WTC11 (cell line): ENCODE results near the gene TTC33. TPM values are rescaled to one million over a fixed set of nuclear protein-coding genes. Genes with fewer than 3 reads are reported as not detected.

ENCODE experiments used
- ATAC-seq: fragments of 200-7000 bp; cut with Tn5 transposase; 2 replicates; pipeline ENCODE4 v1.10.0; 2021; ENCODE audit warnings: mild to moderate bottlenecking, moderate library complexity
- CTCF ChIA-PET: fragments of 300-600 bp; sonication (Branson Sonifier 250); formaldehyde crosslinking; loops from one replicate; lab custom pipeline; 2021; ENCODE audit warnings: antibody characterized with exemption; lab: Charles Lee
- POLR2A ChIA-PET: fragments of 350-600 bp; sonication (Branson Sonifier 250); formaldehyde crosslinking; loops from one replicate; lab custom pipeline; 2021; ENCODE audit warnings: antibody characterized with exemption; lab: Charles Lee
- DNase-seq: peaks from one replicate; pipeline ENCODE4 v3.0.0; 2021; ENCODE audit warnings: low spot score
- H3K27ac Mint-ChIP-seq: 2 replicates; pipeline ENCODE4 v1.8.0; 2021; ENCODE audit warnings: mixed read lengths
- H3K27me3 Mint-ChIP-seq: 2 replicates; pipeline ENCODE4 v1.8.0; 2021; ENCODE audit warnings: low read depth, mild to moderate bottlenecking, moderate library complexity, mixed read lengths
- H3K36me3 Mint-ChIP-seq: 2 replicates; pipeline ENCODE4 v1.8.0; 2021; ENCODE audit warnings: mixed read lengths
- H3K4me1 Mint-ChIP-seq: 2 replicates; pipeline ENCODE4 v1.8.0; 2022; ENCODE audit warnings: mixed read lengths
- H3K4me3 Mint-ChIP-seq: 2 replicates; pipeline ENCODE4 v1.8.0; 2021; ENCODE audit warnings: mild to moderate bottlenecking, moderate library complexity, mixed read lengths
- H3K9me3 Mint-ChIP-seq: 2 replicates; pipeline ENCODE4 v1.8.0; 2021; ENCODE audit warnings: mixed read lengths
- ARID4B ChIP-seq: sonication (generic); formaldehyde crosslinking; IDR thresholded peaks from 2 replicates; pipeline ENCODE4 v1.8.0; 2023; ENCODE audit warnings: missing genetic modification reagents, mild to moderate bottlenecking, borderline replicate concordance
- CTCF ChIP-seq: fragments of 200-600 bp; IDR thresholded peaks from 2 replicates; pipeline ENCODE4 v1.8.0; 2022; ENCODE audit warnings: antibody characterized with exemption
- ESRRA ChIP-seq: sonication (generic); formaldehyde crosslinking; IDR thresholded peaks from 2 replicates; pipeline ENCODE4 v1.8.1; 2022; ENCODE audit warnings: mild to moderate bottlenecking, missing genetic modification reagents, borderline replicate concordance
- FOXP1 ChIP-seq: sonication (generic); formaldehyde crosslinking; IDR thresholded peaks from 2 replicates; pipeline ENCODE4 v1.8.0; 2022; ENCODE audit warnings: missing genetic modification reagents, mild to moderate bottlenecking, moderate library complexity, borderline replicate concordance
- GABPB1 ChIP-seq: sonication (generic); formaldehyde crosslinking; IDR thresholded peaks from 2 replicates; pipeline ENCODE4 v1.8.1; 2023; ENCODE audit warnings: mild to moderate bottlenecking, missing genetic modification reagents
- GTF2I ChIP-seq: fragments of 250-450 bp; sonication (Bioruptor Pico); conservative IDR thresholded peaks from 2 replicates; pipeline ENCODE4 v1.4.0; 2021; ENCODE audit warnings: mild to moderate bottlenecking
- MYBL2 ChIP-seq: sonication (generic); formaldehyde crosslinking; IDR thresholded peaks from 2 replicates; pipeline ENCODE4 v1.8.1; 2023; ENCODE audit warnings: mild to moderate bottlenecking, moderate library complexity, missing genetic modification reagents
- RORB ChIP-seq: fragments of 250-450 bp; sonication (Bioruptor Pico); IDR thresholded peaks from 2 replicates; pipeline ENCODE4 v1.9.0; 2021; ENCODE audit warnings: mild to moderate bottlenecking
- SP1 ChIP-seq: sonication (generic); formaldehyde crosslinking; conservative IDR thresholded peaks from 2 replicates; pipeline ENCODE4 v1.8.1; 2022; ENCODE audit warnings: missing genetic modification reagents
- TEAD4 ChIP-seq: sonication (generic); formaldehyde crosslinking; IDR thresholded peaks from 2 replicates; pipeline ENCODE4 v1.8.0; 2022; ENCODE audit warnings: mild to moderate bottlenecking, missing genetic modification reagents
- ZNF121 ChIP-seq: sonication (generic); formaldehyde crosslinking; IDR thresholded peaks from 2 replicates; pipeline ENCODE4 v1.8.0; 2023; ENCODE audit warnings: missing genetic modification reagents
- ZNF219 ChIP-seq: sonication (generic); formaldehyde crosslinking; IDR thresholded peaks from 2 replicates; pipeline ENCODE4 v1.8.0; 2023; ENCODE audit warnings: missing genetic modification reagents, mild to moderate bottlenecking, borderline replicate concordance
- ZNF232 ChIP-seq: sonication (generic); formaldehyde crosslinking; IDR thresholded peaks from 2 replicates; pipeline ENCODE4 v1.8.0; 2022; ENCODE audit warnings: mild to moderate bottlenecking, missing genetic modification reagents
- ZSCAN18 ChIP-seq: fragments of 250-450 bp; sonication (Bioruptor Pico); IDR thresholded peaks from 2 replicates; pipeline ENCODE4 v2.1.2; 2022; ENCODE audit warnings: mild to moderate bottlenecking, moderate library complexity
- total RNA-seq: library from RNA; stranded (reverse); gene quantifications from 3 replicates; pipeline ENCODE4 v1.2.3, GENCODE V29; 2021
- TF ChIP-seq, protein P1 (sequence below): sonication (generic); formaldehyde crosslinking; IDR thresholded peaks from 2 replicates; pipeline ENCODE4 v1.8.1; 2022; ENCODE audit warnings: mild to moderate bottlenecking, missing genetic modification reagents, moderate library complexity, borderline replicate concordance
- TF ChIP-seq, protein P2 (sequence below): sonication (generic); formaldehyde crosslinking; IDR thresholded peaks from 2 replicates; pipeline ENCODE4 v1.8.0; 2023; ENCODE audit warnings: mild to moderate bottlenecking, missing genetic modification reagents
- TF ChIP-seq, protein P3 (sequence below): sonication (generic); formaldehyde crosslinking; IDR thresholded peaks from 2 replicates; pipeline ENCODE4 v1.8.0; 2022; ENCODE audit warnings: mild to moderate bottlenecking, missing genetic modification reagents

TTC33 gene
- total RNA-seq, 1 experiment from 2014 or later, result 9.2 TPM

GRCh38 chr5:40685193-40685592 is 70.6 kb downstream of the TTC33 start:
- H3K36me3 Mint-ChIP-seq, result no peaks in the 10 kb centered on the region
- no peak overlapping the region for H3K27ac Mint-ChIP-seq
- POLR2A ChIA-PET, result no interaction called here
- no peak overlapping the region for H3K4me3 Mint-ChIP-seq
- DNase-seq, result no peak
- H3K9me3 Mint-ChIP-seq, result no peaks in the 10 kb centered on the region
- peaks cover 49% of the 10 kb centered on the region for H3K27me3 Mint-ChIP-seq
- ATAC-seq, result no peak
- CTCF ChIA-PET, result no interaction called here
- peaks cover 19% of the 10 kb centered on the region for H3K4me1 Mint-ChIP-seq
- no peak for TF ChIP-seq ZNF121
- TF ChIP-seq, protein P1, sequence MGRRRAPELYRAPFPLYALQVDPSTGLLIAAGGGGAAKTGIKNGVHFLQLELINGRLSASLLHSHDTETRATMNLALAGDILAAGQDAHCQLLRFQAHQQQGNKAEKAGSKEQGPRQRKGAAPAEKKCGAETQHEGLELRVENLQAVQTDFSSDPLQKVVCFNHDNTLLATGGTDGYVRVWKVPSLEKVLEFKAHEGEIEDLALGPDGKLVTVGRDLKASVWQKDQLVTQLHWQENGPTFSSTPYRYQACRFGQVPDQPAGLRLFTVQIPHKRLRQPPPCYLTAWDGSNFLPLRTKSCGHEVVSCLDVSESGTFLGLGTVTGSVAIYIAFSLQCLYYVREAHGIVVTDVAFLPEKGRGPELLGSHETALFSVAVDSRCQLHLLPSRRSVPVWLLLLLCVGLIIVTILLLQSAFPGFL (CRISPR knock-in tag), result no peak
- TF ChIP-seq, protein P2, sequence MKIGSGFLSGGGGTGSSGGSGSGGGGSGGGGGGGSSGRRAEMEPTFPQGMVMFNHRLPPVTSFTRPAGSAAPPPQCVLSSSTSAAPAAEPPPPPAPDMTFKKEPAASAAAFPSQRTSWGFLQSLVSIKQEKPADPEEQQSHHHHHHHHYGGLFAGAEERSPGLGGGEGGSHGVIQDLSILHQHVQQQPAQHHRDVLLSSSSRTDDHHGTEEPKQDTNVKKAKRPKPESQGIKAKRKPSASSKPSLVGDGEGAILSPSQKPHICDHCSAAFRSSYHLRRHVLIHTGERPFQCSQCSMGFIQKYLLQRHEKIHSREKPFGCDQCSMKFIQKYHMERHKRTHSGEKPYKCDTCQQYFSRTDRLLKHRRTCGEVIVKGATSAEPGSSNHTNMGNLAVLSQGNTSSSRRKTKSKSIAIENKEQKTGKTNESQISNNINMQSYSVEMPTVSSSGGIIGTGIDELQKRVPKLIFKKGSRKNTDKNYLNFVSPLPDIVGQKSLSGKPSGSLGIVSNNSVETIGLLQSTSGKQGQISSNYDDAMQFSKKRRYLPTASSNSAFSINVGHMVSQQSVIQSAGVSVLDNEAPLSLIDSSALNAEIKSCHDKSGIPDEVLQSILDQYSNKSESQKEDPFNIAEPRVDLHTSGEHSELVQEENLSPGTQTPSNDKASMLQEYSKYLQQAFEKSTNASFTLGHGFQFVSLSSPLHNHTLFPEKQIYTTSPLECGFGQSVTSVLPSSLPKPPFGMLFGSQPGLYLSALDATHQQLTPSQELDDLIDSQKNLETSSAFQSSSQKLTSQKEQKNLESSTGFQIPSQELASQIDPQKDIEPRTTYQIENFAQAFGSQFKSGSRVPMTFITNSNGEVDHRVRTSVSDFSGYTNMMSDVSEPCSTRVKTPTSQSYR (CRISPR knock-in tag), result no peak
- no peak for TF ChIP-seq GABPB1 (CRISPR knock-in tag)
- no peak for TF ChIP-seq GTF2I (CRISPR knock-in tag)
- no peak for TF ChIP-seq ZNF219
- no peak for TF ChIP-seq FOXP1 (CRISPR knock-in tag)
- TF ChIP-seq ARID4B, result no peak
- TF ChIP-seq ESRRA, result no peak
- no peak for TF ChIP-seq ZSCAN18 (CRISPR knock-in tag)
- TF ChIP-seq, protein P3, sequence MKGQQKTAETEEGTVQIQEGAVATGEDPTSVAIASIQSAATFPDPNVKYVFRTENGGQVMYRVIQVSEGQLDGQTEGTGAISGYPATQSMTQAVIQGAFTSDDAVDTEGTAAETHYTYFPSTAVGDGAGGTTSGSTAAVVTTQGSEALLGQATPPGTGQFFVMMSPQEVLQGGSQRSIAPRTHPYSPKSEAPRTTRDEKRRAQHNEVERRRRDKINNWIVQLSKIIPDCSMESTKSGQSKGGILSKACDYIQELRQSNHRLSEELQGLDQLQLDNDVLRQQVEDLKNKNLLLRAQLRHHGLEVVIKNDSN, result no peak
- no peak for TF ChIP-seq SP1 (CRISPR knock-in tag)
- no peak for TF ChIP-seq CTCF
- no peak for TF ChIP-seq TEAD4 (CRISPR knock-in tag)
- no peak for TF ChIP-seq MYBL2 (CRISPR knock-in tag)
- TF ChIP-seq RORB, result no peak
- no peak for TF ChIP-seq ZNF232 (CRISPR knock-in tag)
